Right lobe of liver (tissue), 4 donors: ENCODE results near the gene CACNA1B.

ENCODE experiments used
- CTCF ChIP-seq, 4 donors: fragments of 200-600 bp in 3 of 4; fragments of 450-650 bp in 1 of 4; IDR thresholded peaks; one replicate each; pipeline versions ENCODE4 v1.5.1 to v1.8.0; 2016 to 2022; ENCODE audit warnings: antibody characterized with exemption in 4 of 4, mild to moderate bottlenecking in 2 of 4
- POLR2A ChIP-seq: fragments of 450-650 bp; IDR thresholded peaks from one replicate; pipeline ENCODE4 v1.6.1; 2017; ENCODE audit warnings: antibody characterized with exemption, mild to moderate bottlenecking
- donor health status: DM: no; HTN: no; CAD: no.
- donor health status: DM: no; HTN: no; CAD: no.
- donor health status: DM: no; HTN: yes; CAD: no.

- TF ChIP-seq CTCF (IDR thresholded peaks at IDR 0.05) (no peak), POLR2A (no peak)
Observed at GRCh38 chr9:137960496-137960895, 82.9 kb downstream of the CACNA1B start.
